ENCODE measurements around the gene NKD2. TPM values are rescaled to one million over a fixed set of nuclear protein-coding genes. Genes with fewer than 3 reads are reported as not detected.

Gene NKD2, protein sequence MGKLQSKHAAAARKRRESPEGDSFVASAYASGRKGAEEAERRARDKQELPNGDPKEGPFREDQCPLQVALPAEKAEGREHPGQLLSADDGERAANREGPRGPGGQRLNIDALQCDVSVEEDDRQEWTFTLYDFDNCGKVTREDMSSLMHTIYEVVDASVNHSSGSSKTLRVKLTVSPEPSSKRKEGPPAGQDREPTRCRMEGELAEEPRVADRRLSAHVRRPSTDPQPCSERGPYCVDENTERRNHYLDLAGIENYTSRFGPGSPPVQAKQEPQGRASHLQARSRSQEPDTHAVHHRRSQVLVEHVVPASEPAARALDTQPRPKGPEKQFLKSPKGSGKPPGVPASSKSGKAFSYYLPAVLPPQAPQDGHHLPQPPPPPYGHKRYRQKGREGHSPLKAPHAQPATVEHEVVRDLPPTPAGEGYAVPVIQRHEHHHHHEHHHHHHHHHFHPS
- total RNA-seq (1 to 10 TPM in 1 of 5 experiments, not detected in 4; 4.8 TPM), polyA plus RNA-seq (not detected), total RNA-seq (not detected)

DNA sequence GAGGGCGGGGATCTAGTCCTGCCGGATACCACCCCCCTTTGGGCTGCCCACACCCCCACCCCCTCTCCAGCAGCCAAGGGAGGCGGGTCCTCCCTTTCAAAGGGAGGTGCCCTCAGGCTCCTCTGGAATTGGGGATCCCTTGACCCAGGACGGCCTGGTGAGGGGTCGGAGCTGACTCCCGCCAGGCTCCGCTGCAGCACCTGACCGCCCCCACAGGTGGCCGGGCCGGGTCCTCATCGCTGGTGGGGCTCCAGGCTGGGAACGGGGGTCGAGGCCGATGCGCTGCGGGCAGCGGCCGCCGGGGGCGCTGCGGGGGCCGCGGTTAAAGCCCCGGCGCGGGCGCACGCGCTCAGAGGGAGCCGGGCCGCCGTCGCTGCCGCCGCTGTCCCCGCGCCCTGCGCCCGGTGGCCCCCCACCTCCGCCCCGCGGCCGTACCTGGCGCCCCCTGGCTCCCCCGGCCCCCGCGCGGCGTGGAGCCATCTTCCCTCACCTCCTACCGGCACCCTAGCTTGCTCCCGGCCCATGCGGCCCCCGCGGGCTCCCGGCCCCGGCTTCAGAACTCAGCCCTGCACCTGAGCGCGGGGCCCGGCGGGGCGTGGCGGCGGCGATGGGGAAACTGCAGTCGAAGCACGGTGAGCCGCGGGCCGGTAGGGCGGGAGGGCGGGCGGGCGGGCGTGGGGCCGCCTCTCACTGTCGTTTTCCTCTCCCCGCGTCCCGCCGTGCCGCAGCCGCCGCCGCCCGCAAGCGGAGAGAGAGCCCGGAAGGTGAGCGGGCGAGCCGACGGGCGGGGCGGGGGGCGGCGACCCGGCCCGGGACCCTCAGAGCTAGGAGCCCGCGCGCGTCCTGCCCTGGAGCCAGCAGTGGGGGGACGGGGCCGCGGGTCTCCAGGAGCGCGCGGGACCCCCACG lies at the start of gene NKD2:
Gene NKD2, plus strand, starts transcription at position 352 of the 908 bp plus-strand sequence. Its CDS starts 256 bp downstream, at position 608.
- Mint-ChIP-seq H3K36me3 (no peaks in the 10 kb centered on the region), H3K27me3 (peaks cover 35 to 53% (median 42%) of the 10 kb centered on the region in 5 donors), H3K27ac (peak within 1 kb of the TSS in 1 of 9 donors; percentile 86), H3K4me3 (peak within 1 kb of the TSS; percentile 42 to 85 (median 66)), H3K4me1 (peaks cover 13 to 39% (median 21%) of the 10 kb centered on the region in 7 donors), H3K9me3 (no peaks in the 10 kb centered on the region)
- ATAC-seq = peak; percentile 71
- Histone ChIP-seq H3K4me1 (ENCODE audit: control insufficient read depth in 2 of 2, insufficient read depth in 2 of 2, low read length in 2 of 2) (peaks cover 3 to 29% of the 10 kb centered on the region in 2 donors), H3K27ac (ENCODE audit: low read depth, low read length) (no peak within 1 kb of the TSS), H3K4me3 (ENCODE audit: low read length) (no peak within 1 kb of the TSS), H3K9me3 (ENCODE audit: control insufficient read depth in 2 of 3, low read length in 3 of 3) (no peaks in the 10 kb centered on the region), H3K36me3 (ENCODE audit: control insufficient read depth in 2 of 3, insufficient read depth in 3 of 3, low read length in 3 of 3) (no peaks in the 10 kb centered on the region), H3K27me3 (ENCODE audit: control insufficient read depth in 2 of 2, insufficient read depth in 2 of 2, low read length in 2 of 2) (peaks cover 0 to 10% of the 10 kb centered on the region in 2 donors)
- intact Hi-C loops (cut with micrococcal nuclease) = loop anchor here (5.0 kb wide), 1 partner anchor 46 kb away; no protein-coding TSS in a partner anchor
- peak in 8 of 9 donors; percentile 20 to 69 (median 50) for DNase-seq
- CTCF ChIA-PET = interaction anchor here (0.6 to 1.7 kb wide), 3 partner anchors 8 to 132 kb away, joined by 3 to 7 read pairs (median 3); no protein-coding TSS in a partner anchor
- POLR2A ChIA-PET = interaction anchor here (0.6 kb wide), 1 partner anchor 276 kb away, joined by 3 read pairs; no protein-coding TSS in a partner anchor

DNA sequence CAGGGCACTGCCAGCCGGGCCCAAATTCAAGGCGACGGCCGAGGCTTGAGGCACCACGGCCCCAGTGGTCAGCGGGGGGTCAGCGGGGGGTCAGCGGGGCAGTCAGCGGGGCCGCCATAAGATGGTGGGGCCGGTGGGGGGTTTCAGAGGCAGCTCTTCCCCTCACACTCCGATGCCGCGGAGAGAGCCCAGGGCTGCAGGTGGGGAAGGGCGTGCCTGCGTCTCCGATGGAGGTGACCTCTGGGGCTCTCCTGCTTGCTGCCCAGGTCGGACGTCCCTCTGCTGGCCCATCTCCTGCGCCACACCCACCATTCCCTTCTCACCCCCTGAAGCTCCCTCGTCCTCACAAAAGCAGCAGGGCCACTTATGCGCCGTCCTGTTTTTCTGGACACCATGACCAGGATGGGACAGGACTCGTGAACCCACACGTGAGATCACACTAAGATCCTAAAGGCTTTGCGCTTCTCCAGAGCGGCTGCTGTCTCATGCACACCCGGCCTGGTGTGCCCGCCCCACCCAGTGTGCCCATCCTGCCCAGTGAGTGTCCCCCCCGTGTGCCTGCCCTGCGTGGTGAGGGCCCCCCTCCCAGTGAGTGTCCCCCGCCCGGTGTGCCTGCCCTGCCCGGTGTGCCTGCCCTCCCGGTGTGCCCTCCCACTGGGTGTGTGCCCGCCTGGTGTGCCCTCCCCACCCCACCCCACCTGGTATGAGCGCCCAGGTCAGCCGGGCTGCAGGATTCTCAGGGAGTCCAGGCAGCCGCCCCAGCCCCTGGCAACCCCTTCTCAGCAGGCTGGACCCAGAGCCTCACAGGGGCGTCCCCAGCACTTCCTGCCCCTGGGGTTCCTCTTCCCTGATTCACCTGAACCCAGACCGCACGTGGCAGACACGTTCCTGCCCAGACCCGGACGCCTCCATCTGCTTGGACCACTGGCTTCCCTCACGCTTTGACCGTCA lies 48.7 kb upstream of the NKD2 start:
- Histone ChIP-seq H3K36me3 (ENCODE audit: control insufficient read depth in 2 of 3, insufficient read depth in 3 of 3, low read length in 3 of 3) (no peaks in the 10 kb centered on the region), H3K27me3 (ENCODE audit: control insufficient read depth in 2 of 2, insufficient read depth in 2 of 2, low read length in 2 of 2) (no peaks in the 10 kb centered on the region), H3K27ac (ENCODE audit: low read depth, low read length) (no peak overlapping the region), H3K4me1 (ENCODE audit: control insufficient read depth in 2 of 2, insufficient read depth in 2 of 2, low read length in 2 of 2) (peaks cover 16 to 24% of the 10 kb centered on the region in 2 donors), H3K4me3 (ENCODE audit: low read length) (no peak overlapping the region), H3K9me3 (ENCODE audit: control insufficient read depth in 2 of 3, low read length in 3 of 3) (no peaks in the 10 kb centered on the region)
- DNase-seq = no peak
- H3K4me1 Mint-ChIP-seq = peaks cover 15 to 59% (median 32%) of the 10 kb centered on the region in 7 donors
- H3K27ac Mint-ChIP-seq = peak overlapping the region in 1 of 9 donors; percentile 65
- ChIA-PET POLR2A (no interaction called here), CTCF (no interaction called here)
- H3K9me3 Mint-ChIP-seq = no peaks in the 10 kb centered on the region
- H3K4me3 Mint-ChIP-seq = peak overlapping the region in 1 of 10 donors; percentile 32
- peaks cover 0 to 3% (median 0%) of the 10 kb centered on the region in 5 donors for H3K36me3 Mint-ChIP-seq
- no peak for ATAC-seq
- intact Hi-C loops (cut with micrococcal nuclease) = loop anchor here (5.0 kb wide), 1 partner anchor 47 kb away; the partner anchor contains the start of gene NKD2 (in 2 of the 2)
- H3K27me3 Mint-ChIP-seq = peaks cover 9 to 17% (median 14%) of the 10 kb centered on the region in 5 donors

DNA sequence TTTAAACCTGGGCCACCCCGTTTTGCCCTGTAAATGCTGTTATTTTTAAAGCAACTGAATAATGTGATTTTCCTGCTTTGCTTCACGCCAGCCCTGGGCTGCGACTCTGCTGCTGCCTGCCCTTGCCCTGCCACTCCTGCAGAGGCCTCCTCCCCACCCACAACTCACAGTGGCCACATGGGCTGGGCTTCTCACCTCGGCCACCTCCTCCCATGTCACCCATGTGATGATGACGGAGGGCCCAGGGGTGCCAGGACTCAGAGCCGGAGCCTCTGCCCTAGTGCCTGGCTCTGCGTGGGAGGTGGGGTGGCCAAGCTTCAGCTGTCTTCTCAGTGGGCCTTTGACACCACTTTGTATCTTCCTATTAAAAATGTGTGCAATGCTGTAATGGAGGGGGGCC lies 48.1 kb upstream of the NKD2 start:
- Histone ChIP-seq H3K36me3 (ENCODE audit: control insufficient read depth in 2 of 3, insufficient read depth in 3 of 3, low read length in 3 of 3) (no peaks in the 10 kb centered on the region), H3K27ac (ENCODE audit: low read depth, low read length) (no peak overlapping the region), H3K9me3 (ENCODE audit: control insufficient read depth in 2 of 3, low read length in 3 of 3) (no peaks in the 10 kb centered on the region), H3K27me3 (ENCODE audit: control insufficient read depth in 2 of 2, insufficient read depth in 2 of 2, low read length in 2 of 2) (no peaks in the 10 kb centered on the region), H3K4me3 (ENCODE audit: low read length) (no peak overlapping the region), H3K4me1 (ENCODE audit: control insufficient read depth in 2 of 2, insufficient read depth in 2 of 2, low read length in 2 of 2) (peaks cover 16 to 26% of the 10 kb centered on the region in 2 donors)
- Mint-ChIP-seq H3K4me1 (peaks cover 15 to 60% (median 28%) of the 10 kb centered on the region in 7 donors), H3K27me3 (peaks cover 6 to 16% (median 14%) of the 10 kb centered on the region in 5 donors), H3K27ac (peak overlapping the region in 1 of 9 donors; percentile 65), H3K36me3 (peaks cover 0 to 1% (median 0%) of the 10 kb centered on the region in 5 donors), H3K9me3 (no peaks in the 10 kb centered on the region), H3K4me3 (peak overlapping the region in 1 of 10 donors; percentile 32)
- POLR2A ChIA-PET = no interaction called here
- CTCF ChIA-PET = no interaction called here
- DNase-seq = no peak
- intact Hi-C loops (cut with micrococcal nuclease) = loop anchor here (5.0 kb wide), 1 partner anchor 47 kb away; the partner anchor contains the start of gene NKD2 (in 2 of the 2)
- ATAC-seq = no peak

DNA sequence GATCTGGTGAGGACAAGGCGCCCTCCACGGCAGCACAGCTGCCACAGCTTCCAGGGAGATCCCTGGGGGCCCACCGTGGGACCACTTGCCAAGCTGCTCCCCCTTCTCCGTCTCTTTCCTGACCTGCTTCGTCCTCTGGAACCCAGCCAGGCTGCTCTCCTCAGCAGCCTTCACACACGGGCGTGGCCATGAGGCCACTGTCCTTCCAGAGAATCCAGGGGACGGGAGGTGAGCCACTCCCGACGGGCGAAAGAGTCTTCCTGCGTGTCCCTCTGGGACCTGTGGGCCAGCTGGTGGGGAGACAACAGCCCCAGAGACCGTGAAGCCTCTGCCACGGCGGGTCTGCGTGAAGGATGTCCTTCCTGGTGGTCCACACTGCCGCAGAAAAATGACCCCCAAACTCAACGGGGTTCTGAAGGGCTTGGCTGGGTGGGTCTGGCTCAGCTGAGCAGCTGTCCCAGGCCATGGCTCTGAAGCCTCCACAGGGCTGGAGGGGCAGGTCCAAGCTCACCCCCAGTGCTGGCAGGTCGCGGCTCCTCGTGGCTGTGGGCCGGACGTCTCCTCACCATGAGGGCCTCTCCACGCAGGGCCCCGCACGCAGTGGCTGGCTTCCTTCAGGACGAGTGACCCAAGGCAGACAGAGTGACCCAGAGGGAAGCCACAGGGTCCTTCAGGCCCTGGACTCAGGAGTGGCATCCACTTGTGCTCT lies 47.4 kb upstream of the NKD2 start:
- Mint-ChIP-seq H3K27me3 (peaks cover 6 to 16% (median 11%) of the 10 kb centered on the region in 5 donors), H3K4me1 (peaks cover 15 to 62% (median 28%) of the 10 kb centered on the region in 7 donors), H3K4me3 (no peak overlapping the region), H3K27ac (peak overlapping the region in 1 of 9 donors; percentile 65), H3K9me3 (no peaks in the 10 kb centered on the region), H3K36me3 (peaks cover 0 to 1% (median 0%) of the 10 kb centered on the region in 5 donors)
- H3K4me1 ChIP-seq (ENCODE audit: control insufficient read depth in 2 of 2, insufficient read depth in 2 of 2, low read length in 2 of 2) = peaks cover 16 to 26% of the 10 kb centered on the region in 2 donors
- DNase-seq (no peak), ATAC-seq (no peak)
- intact Hi-C loops (cut with micrococcal nuclease) = loop anchor here (5.0 kb wide), 1 partner anchor 46 kb away; the partner anchor contains the start of gene NKD2 (in 2 of the 2)
- ChIA-PET CTCF (no interaction called here), POLR2A (no interaction called here)
- H3K27me3 ChIP-seq (ENCODE audit: control insufficient read depth in 2 of 2, insufficient read depth in 2 of 2, low read length in 2 of 2) = no peaks in the 10 kb centered on the region
- no peaks in the 10 kb centered on the region for H3K9me3 ChIP-seq (ENCODE audit: control insufficient read depth in 2 of 3, low read length in 3 of 3)
- no peaks in the 10 kb centered on the region for H3K36me3 ChIP-seq (ENCODE audit: control insufficient read depth in 2 of 3, insufficient read depth in 3 of 3, low read length in 3 of 3)
- H3K4me3 ChIP-seq (ENCODE audit: low read length) = no peak overlapping the region
- H3K27ac ChIP-seq (ENCODE audit: low read depth, low read length) = no peak overlapping the region

DNA sequence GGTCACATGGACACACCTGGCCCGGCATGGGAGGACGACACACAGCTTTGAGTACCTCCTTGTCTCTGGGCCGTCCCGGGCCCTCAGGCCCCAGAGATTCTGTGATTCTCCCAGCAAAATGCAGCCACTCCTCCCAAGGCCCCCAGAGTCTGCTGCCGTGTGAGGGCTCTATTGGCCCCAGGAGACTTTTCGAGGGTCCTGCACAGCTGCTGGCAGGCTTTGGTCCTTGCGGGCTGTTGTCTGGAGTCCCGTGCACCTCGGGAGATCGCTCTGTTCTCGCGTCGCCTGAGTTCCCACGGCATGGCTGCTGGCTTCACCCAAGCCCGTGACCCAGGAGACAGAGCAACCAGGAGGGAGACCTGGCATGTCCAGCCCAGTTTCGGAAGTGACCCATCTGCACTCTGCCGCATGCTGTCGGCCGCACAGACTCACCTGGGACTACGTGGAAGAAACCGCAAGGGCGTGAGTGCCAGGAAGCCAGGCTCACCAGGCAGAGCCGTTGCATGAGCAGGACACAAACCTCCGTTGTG lies 46.8 kb upstream of the NKD2 start:
- Mint-ChIP-seq H3K4me1 (peaks cover 15 to 60% (median 27%) of the 10 kb centered on the region in 7 donors), H3K9me3 (no peaks in the 10 kb centered on the region), H3K36me3 (peaks cover 0 to 1% (median 0%) of the 10 kb centered on the region in 5 donors), H3K27me3 (peaks cover 10 to 19% (median 16%) of the 10 kb centered on the region in 5 donors), H3K27ac (peak overlapping the region in 1 of 9 donors; percentile 29), H3K4me3 (no peak overlapping the region)
- ChIA-PET POLR2A (no interaction called here), CTCF (no interaction called here)
- H3K36me3 ChIP-seq (ENCODE audit: control insufficient read depth in 2 of 3, insufficient read depth in 3 of 3, low read length in 3 of 3) = no peaks in the 10 kb centered on the region
- ATAC-seq (no peak), DNase-seq (no peak)
- H3K27me3 ChIP-seq (ENCODE audit: control insufficient read depth in 2 of 2, insufficient read depth in 2 of 2, low read length in 2 of 2) = no peaks in the 10 kb centered on the region
- intact Hi-C loops (cut with micrococcal nuclease) = loop anchor here (5.0 kb wide), 1 partner anchor 46 kb away; the partner anchor contains the start of gene NKD2 (in 2 of the 2)
- H3K27ac ChIP-seq (ENCODE audit: low read depth, low read length) = no peak overlapping the region
- H3K4me1 ChIP-seq (ENCODE audit: control insufficient read depth in 2 of 2, insufficient read depth in 2 of 2, low read length in 2 of 2) = peaks cover 13 to 26% of the 10 kb centered on the region in 2 donors
- no peaks in the 10 kb centered on the region for H3K9me3 ChIP-seq (ENCODE audit: control insufficient read depth in 2 of 3, low read length in 3 of 3)
- no peak overlapping the region for H3K4me3 ChIP-seq (ENCODE audit: low read length)

Measured in naive thymus-derived CD4-positive, alpha-beta T cell (primary cell).